Muscle of arm (tissue), 12 donors: ENCODE results near the gene PKN2. TPM values are rescaled to one million over a fixed set of nuclear protein-coding genes. Genes with fewer than 3 reads are reported as not detected.
"Not testable (repeated sequence)": the region's sequence is repeated elsewhere in the genome, so short reads cannot be mapped to it uniquely, and the experiment has no call there.

Experiments used
- DNase-seq: peaks from one replicate; pipeline ENCODE4 v3.0.0-alpha.2; 2013
- polyA plus RNA-seq, 12 donors: library from polyadenylated mRNA; unstranded; fragments of 120-200 nt; gene quantifications; one replicate each; pipeline ENCODE4 v1.2.1, GENCODE V29; 2013; ENCODE audit not compliant: insufficient read length in 12 of 12

Gene PKN2
- polyA plus RNA-seq, 12 donors: 29.0 to 65.5 (median 41.5) TPM; not detected in 1

- DNase-seq: no peak
Observed at GRCh38 chr1:88877382-88877825, 193.3 kb downstream of the PKN2 start.

- DNase-seq: no peak
Observed at GRCh38 chr1:88877911-88878310, 193.8 kb downstream of the PKN2 start.

- no peak for DNase-seq
Observed at GRCh38 chr1:88878731-88879130, 194.7 kb downstream of the PKN2 start.

- DNase-seq: not testable (repeated sequence)
Observed at GRCh38 chr1:88880717-88881116, 196.6 kb downstream of the PKN2 start.

GRCh38 chr1:88883156-88883555, 199.1 kb downstream of the PKN2 start:
- DNase-seq: no peak

Other genes starting within 250 kb of the PKN2 start
- gene GTF2B, start 207.3 kb downstream of the PKN2 start, polyA plus RNA-seq: 10 to 100 TPM in 11 of 12 donors, not detected in 1; 30.3 to 40.2 (median 33.4) TPM